Psoas muscle (tissue), 8 donors: ENCODE measurements around the gene IRF7. TPM values are rescaled to one million over a fixed set of nuclear protein-coding genes. Genes with fewer than 3 reads are reported as not detected.

Source experiments
- ATAC-seq, 4 donors: fragments of 200-7000 bp; cut with Tn5 transposase; one replicate each; pipeline ENCODE4 v1.9.1; 2020; ENCODE audit warnings: moderate library complexity in 3 of 4, mild to moderate bottlenecking in 2 of 4
- DNase-seq, 2 donors: peaks; one replicate each; pipeline ENCODE4 v3.0.0-alpha.2; 2020
- H3K27ac ChIP-seq: fragments of 200-600 bp; one replicate; pipeline ENCODE4 v1.8.0; 2022
- H3K27me3 ChIP-seq, 3 donors: fragments of 200-600 bp in 1 of 3; one replicate each; pipeline versions ENCODE4 v1.6.1 to v1.8.0; 2013 to 2022; ENCODE audit warnings: low read length in 2 of 3, mild to moderate bottlenecking in 2 of 3, moderate library complexity in 1 of 3; ENCODE audit not compliant: insufficient read depth in 3 of 3
- H3K36me3 ChIP-seq, 2 donors: fragments of 200-600 bp in 1 of 2; one replicate each; pipeline versions ENCODE4 v1.6.1 to v1.8.0; 2013 to 2022; ENCODE audit warnings: low read depth in 1 of 2, mild to moderate bottlenecking in 1 of 2, moderate library complexity in 1 of 2; ENCODE audit not compliant: insufficient read depth in 1 of 2
- H3K4me1 ChIP-seq: fragments of 200-600 bp; one replicate; pipeline ENCODE4 v1.8.0; 2022
- H3K4me3 ChIP-seq: fragments of 200-600 bp; one replicate; pipeline ENCODE4 v1.8.0; 2022; ENCODE audit warnings: mild to moderate bottlenecking
- H3K9me3 ChIP-seq: fragments of 200-600 bp; one replicate; pipeline ENCODE4 v1.8.0; 2022
- WGBS, 3 donors: extraction: QIAGEN DNeasy Blood & Tissue Kit; methylation state at CpG; one replicate each; pipeline versions ENCODE4 v1.1.6 to v1.1.7; 2013; 5-methylcytosine and 5-hydroxymethylcytosine counted together
- intact Hi-C, 2 donors: fragments of 100-400 bp; cut with DNase I; formaldehyde crosslinking; loops; one replicate each; pipeline versions ENCODE4 v1.11.0 to v1.14.2; 2022
- polyA plus RNA-seq, 3 donors: library from polyadenylated mRNA; stranded (reverse); fragments of 200-250 nt; gene quantifications; one replicate each; pipeline ENCODE4 v1.2.3, GENCODE V29; 2013
- total RNA-seq, 4 donors: library from RNA; stranded (reverse); fragmentation: NEBNext Ultra II Directional in 2 of 4; extraction: Animal tissue kit (Norgen Biotek cat#: 25700) in 2 of 4; gene quantifications; one replicate each; pipeline versions ENCODE4 v1.2.1 to v1.2.4, GENCODE V29; 2021 to 2023
- TF ChIP-seq, protein P1 (sequence below): fragments of 200-600 bp; IDR thresholded peaks from one replicate; pipeline ENCODE4 v1.8.0; 2022; ENCODE audit warnings: antibody characterized with exemption
- donor health status: healthy with polysubstance abuse.
- donor health status: DM: no; HTN: no; CAD: no; lungs with moderate emphysema.
- donor health status: Bipolar disorder and iron deficiency.
- donor health status: healthy.
- donor health status: DM: yes; HTN: yes; CAD: no.
- donor health status: DM: no; HTN: no; CAD: no.
- donor health status: DM: no; HTN: no; CAD: no.
- donor health status: DM: yes; HTN: yes; CAD: no.

Gene IRF7
- total and polyA plus RNA-seq, 7 donors = 7.5 to 23.1 (median 12.9) TPM

- Histone ChIP-seq H3K4me1 (peaks cover 37% of the 10 kb centered on the region), H3K4me3 (no peak overlapping the region), H3K27me3 (no peaks in the 10 kb centered on the region), H3K27ac (no peak overlapping the region), H3K9me3 (no peaks in the 10 kb centered on the region), H3K36me3 (peaks cover 0 to 50% of the 10 kb centered on the region in 2 donors)
- ATAC-seq (peak in 1 of 4 donors; percentile 2), DNase-seq (no peak)
- 76 to 80% (median 77%) methylated on average over 17 of the region's 17 CpGs for WGBS, 3 donors
- intact Hi-C loops = no loop called here
- TF ChIP-seq, protein P1, sequence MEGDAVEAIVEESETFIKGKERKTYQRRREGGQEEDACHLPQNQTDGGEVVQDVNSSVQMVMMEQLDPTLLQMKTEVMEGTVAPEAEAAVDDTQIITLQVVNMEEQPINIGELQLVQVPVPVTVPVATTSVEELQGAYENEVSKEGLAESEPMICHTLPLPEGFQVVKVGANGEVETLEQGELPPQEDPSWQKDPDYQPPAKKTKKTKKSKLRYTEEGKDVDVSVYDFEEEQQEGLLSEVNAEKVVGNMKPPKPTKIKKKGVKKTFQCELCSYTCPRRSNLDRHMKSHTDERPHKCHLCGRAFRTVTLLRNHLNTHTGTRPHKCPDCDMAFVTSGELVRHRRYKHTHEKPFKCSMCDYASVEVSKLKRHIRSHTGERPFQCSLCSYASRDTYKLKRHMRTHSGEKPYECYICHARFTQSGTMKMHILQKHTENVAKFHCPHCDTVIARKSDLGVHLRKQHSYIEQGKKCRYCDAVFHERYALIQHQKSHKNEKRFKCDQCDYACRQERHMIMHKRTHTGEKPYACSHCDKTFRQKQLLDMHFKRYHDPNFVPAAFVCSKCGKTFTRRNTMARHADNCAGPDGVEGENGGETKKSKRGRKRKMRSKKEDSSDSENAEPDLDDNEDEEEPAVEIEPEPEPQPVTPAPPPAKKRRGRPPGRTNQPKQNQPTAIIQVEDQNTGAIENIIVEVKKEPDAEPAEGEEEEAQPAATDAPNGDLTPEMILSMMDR = no peak
Measured at GRCh38 chr11:581752-582151, 34.0 kb downstream of the IRF7 start.

- ATAC-seq (peak in 1 of 4 donors; percentile 34), DNase-seq (no peak)
- peaks cover 37% of the 10 kb centered on the region for H3K4me1 ChIP-seq
- H3K36me3 ChIP-seq = peaks cover 0 to 46% of the 10 kb centered on the region in 2 donors
- no peaks in the 10 kb centered on the region for H3K9me3 ChIP-seq
- TF ChIP-seq, protein P1 = no peak
- H3K4me3 ChIP-seq = no peak overlapping the region
- peak overlapping the region; percentile 4 for H3K27ac ChIP-seq
- WGBS, 3 donors = 63 to 81% (median 75%) methylated on average over 14 of the region's 14 CpGs
- intact Hi-C loops = no loop called here
- no peaks in the 10 kb centered on the region for H3K27me3 ChIP-seq
Measured at GRCh38 chr11:581342-581741, 34.4 kb downstream of the IRF7 start.

GRCh38 chr11:579830-580601 lies 35.7 kb downstream of the IRF7 start:
- no peak for ATAC-seq
- intact Hi-C loops = loop anchor here (5.0 to 10.0 kb wide), 2 partner anchors 47 to 115 kb away; partner anchors contain the start of genes DEAF1 (in 1 of the 2), SCT (in 1 of the 2) and TMEM80 (in 1 of the 2)
- Histone ChIP-seq H3K36me3 (peaks cover 0 to 38% of the 10 kb centered on the region in 2 donors), H3K9me3 (no peaks in the 10 kb centered on the region), H3K27me3 (no peaks in the 10 kb centered on the region), H3K4me1 (peaks cover 39% of the 10 kb centered on the region), H3K4me3 (no peak overlapping the region), H3K27ac (no peak overlapping the region)
- no peak for DNase-seq
- WGBS, 3 donors = 67 to 76% (median 73%) methylated on average over 20 of the region's 20 CpGs
- TF ChIP-seq, protein P1 = no peak

DNA sequence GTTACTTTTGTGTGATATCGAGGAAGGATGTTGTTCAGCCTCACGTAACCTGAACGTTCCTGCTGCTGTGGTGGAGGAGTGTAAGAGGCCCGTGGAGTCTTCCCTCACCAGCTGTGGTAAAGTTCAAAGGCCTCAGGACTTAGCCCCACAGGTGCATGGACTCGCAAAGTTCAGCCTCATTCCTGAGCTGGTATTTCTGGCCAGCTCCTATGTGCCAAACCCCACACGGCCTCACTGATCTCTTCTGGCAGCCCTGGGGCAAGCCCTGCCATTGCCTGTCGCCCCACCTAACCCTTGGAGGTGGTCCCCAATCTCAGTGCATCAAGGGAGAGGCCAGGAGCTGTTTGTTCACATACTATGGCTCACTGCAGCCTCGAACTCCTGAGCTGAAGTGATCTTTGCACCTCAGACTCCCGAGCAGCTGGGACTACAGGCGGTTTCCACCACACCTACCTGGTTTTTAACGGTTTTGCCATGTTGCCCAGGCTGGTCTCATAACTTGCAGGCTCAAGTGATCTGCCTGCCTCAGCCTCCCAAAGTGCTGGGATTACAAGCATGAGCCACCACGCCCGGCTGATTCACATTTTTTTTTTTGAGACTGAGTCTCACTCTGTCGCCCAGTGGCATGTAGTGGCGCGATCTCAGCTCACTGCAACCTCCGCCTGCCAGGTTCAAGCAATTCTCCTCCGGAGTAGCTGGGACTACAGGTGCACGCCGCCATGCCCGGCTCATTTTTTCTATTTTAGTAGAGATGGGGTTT lies 37.3 kb downstream of the IRF7 start:
- intact Hi-C loops = loop anchor here (5.0 to 10.0 kb wide), 2 partner anchors 49 to 116 kb away; partner anchors contain the start of genes DEAF1 (in 1 of the 2), SCT (in 1 of the 2) and TMEM80 (in 1 of the 2)
- Histone ChIP-seq H3K27ac (peak overlapping the region; percentile 97), H3K27me3 (no peaks in the 10 kb centered on the region), H3K4me3 (peak overlapping the region; percentile 98), H3K9me3 (no peaks in the 10 kb centered on the region), H3K36me3 (peaks cover 0 to 23% of the 10 kb centered on the region in 2 donors), H3K4me1 (peaks cover 46% of the 10 kb centered on the region)
- DNase-seq (no peak), ATAC-seq (no peak)
- TF ChIP-seq, protein P1 = no peak
- WGBS, 3 donors = 59 to 65% (median 60%) methylated on average over 21 of the region's 21 CpGs
